Measurements from ENCODE around the gene SERINC4. TPM values are rescaled to one million over a fixed set of nuclear protein-coding genes. Genes with fewer than 3 reads are reported as not detected.
"Not testable (repeated sequence)": the region's sequence is repeated elsewhere in the genome, so short reads cannot be mapped to it uniquely, and the experiment has no call there.

SERINC4 gene
- total RNA-seq, 2 experiments from 2014 or later = 0.15 to 0.18 TPM

DNA sequence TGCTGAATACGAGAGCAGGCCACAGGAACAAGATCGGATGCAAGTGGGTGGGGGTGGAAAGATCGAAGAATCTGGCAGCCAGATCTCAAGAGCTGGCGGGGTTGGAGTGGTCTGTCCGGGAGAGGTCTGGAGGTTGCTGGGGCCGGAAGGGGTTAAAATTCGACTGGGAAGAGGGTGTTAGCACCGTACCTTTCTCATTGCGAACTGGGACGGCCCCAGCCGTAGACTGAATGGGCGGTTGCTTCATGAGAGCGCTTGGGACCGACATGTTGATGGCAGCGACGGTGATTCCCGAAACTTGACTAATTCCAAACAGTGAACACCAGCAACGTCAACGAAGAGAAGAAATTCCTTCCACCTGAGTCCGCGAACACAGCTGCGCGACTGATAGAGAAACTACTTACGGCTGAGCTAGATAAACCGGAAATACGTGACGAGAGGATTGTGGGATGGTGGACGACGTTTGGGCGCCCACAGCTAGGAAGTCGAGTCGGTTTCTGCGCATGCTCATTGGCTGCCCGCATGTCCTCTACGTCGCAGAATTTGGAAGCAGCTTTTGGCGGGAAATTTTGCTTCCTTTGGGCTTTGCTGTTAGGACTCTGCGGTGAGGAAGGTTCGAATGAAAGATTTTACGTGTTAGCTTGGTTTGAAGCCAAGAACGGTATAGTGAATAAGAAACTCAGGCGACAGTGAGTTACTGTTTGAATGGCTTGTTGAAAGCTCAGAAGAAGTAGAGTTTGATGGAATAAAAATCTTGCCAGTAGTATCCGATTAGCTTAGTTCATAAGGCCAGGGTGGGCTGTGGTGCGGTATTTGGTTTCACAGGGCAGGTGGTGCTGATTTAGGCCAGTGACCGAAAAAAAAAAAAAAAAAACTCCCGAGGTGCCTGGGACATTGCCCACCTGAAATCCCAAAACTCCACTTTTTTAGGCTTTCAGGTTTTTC, 24.6 kb upstream of the SERINC4 start, which contains the start of gene MFAP1:
MFAP1 (minus strand) TSS at position 389 of the 945 bp plus-strand sequence; CDS start at position 268, 121 bp downstream.
- H3K36me3 Mint-ChIP-seq (ENCODE audit: low read depth) = peaks cover 37% of the 10 kb centered on the region
- ChIA-PET POLR2A (interaction anchor here (0.6 to 10.8 kb wide), 14 partner anchors 8 to 78 kb away, joined by 3 to 163 read pairs (median 6); partner anchors contain the start of genes ELL3, HYPK, PDIA3 and SERF2), CTCF (interaction anchor here (0.6 to 1.5 kb wide), 7 partner anchors 8 to 82 kb away, joined by 3 to 6 read pairs (median 4); partner anchors contain the start of genes ELL3, HYPK and SERINC4)
- H3K9me3 Mint-ChIP-seq = peaks cover 3% of the 10 kb centered on the region
- peak within 1 kb of the TSS; percentile 93 for H3K27ac Mint-ChIP-seq
- DNase-seq = peak; percentile 93
- H3K4me1 Mint-ChIP-seq = peaks cover 71% of the 10 kb centered on the region
- peak within 1 kb of the TSS; percentile 98 for H3K4me3 Mint-ChIP-seq
- no peaks in the 10 kb centered on the region for H3K27me3 Mint-ChIP-seq

DNA sequence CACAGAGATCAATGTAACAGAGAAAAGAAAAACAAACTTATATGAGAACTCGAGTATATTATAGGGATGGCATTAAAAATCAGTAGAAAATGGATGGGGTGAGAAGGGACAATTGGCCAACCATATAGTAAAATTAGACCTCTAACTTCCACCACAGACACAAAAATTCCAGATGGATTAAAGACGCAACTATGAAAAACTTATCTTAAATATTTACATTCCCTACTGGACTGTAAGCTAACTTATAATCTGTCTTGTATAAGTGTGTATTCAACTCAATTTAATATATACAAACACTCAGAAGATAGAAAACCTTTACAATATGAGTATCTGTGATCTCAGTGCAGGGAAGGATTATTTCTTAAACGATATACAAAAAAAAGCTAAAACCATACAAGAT, 21.5 kb upstream of the SERINC4 start:
- no peaks in the 10 kb centered on the region for H3K27me3 Mint-ChIP-seq
- ChIA-PET CTCF (interaction anchor here (1.2 kb wide), 1 partner anchor 11 kb away, joined by 3 read pairs; no protein-coding TSS in a partner anchor), POLR2A (interaction anchor here (1.4 to 10.8 kb wide), 5 partner anchors 11 to 29 kb away, joined by 4 to 163 read pairs (median 8); partner anchors contain the start of genes HYPK and SERINC4)
- peak overlapping the region; percentile 34 for H3K4me3 Mint-ChIP-seq
- H3K36me3 Mint-ChIP-seq (ENCODE audit: low read depth) = peaks cover 32% of the 10 kb centered on the region
- no peak for DNase-seq
- H3K9me3 Mint-ChIP-seq = peaks cover 3% of the 10 kb centered on the region
- peak overlapping the region; percentile 13 for H3K27ac Mint-ChIP-seq
- H3K4me1 Mint-ChIP-seq = peaks cover 65% of the 10 kb centered on the region

DNA sequence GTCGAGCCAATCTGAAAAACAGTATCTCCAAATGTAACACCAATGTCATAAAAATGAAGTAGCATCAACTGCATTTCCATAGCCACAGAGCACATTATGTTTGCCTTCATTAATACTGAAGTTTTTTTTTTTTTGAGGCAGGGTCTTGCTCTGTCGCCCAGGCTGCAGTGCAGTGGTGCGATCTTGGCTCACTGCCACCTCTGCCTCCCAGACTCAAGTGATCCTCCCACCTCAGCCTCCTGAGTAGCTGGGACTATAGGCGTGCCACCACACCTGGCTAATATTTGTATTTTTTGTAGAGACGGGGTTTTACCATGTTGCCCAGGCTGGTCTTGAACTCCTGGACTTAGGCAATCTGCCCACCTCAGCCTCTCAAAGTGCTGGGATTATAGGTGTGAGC, 15.0 kb upstream of the SERINC4 start:
- H3K4me3 Mint-ChIP-seq, H3K27me3 Mint-ChIP-seq, DNase-seq, H3K9me3 Mint-ChIP-seq, H3K27ac Mint-ChIP-seq, CTCF ChIA-PET: not testable (repeated sequence)
- Mint-ChIP-seq H3K36me3 (ENCODE audit: low read depth) (peaks cover 59% of the 10 kb centered on the region), H3K4me1 (peaks cover 22% of the 10 kb centered on the region)
- POLR2A ChIA-PET = interaction anchor here (1.0 to 2.2 kb wide), 3 partner anchors 9 to 16 kb away, joined by 3 to 10 read pairs (median 4); partner anchors contain the start of genes HYPK, MFAP1 and SERINC4

DNA sequence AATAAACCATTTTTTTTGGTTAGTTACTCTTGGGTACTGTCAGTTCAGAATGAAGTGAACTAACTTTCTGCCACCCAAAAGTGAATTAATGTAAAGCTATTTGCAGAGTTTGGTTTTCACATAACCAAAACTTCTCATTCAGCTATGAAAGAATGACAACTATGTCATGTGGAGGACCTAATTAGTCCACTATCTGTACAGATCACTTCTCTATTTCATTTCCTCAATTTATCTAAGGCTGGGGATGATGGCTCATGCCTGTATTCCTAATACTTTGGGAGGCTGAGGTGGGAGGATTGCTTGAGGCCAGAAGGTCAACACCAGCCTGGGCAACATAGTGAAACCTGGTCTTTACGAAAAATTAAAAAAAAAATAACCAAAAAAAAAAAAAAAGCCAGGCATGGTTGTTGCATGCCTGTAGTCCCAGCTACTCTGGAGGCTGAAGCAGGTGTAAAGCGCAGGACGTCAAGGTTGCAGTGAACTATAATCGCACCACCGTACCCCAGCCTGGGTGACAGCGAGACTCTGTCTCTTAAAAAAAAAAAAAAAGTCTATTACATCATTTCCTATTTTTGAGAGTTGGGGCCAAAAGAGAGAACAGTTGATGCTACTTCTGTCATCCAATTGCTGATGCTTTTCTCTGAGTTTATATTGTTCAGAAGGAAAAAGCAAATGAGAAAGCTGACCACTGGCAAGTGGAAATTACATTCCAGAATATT, 9.1 kb upstream of the SERINC4 start:
- ChIA-PET POLR2A (interaction anchor here (1.0 to 2.4 kb wide), 5 partner anchors 8 to 32 kb away, joined by 3 to 12 read pairs (median 7); partner anchors contain the start of genes ELL3, HYPK, MFAP1 and SERF2), CTCF (interaction anchor here (0.7 to 1.1 kb wide), 2 partner anchors 41 to 52 kb away, joined by 3 read pairs; no protein-coding TSS in a partner anchor)
- H3K27me3 Mint-ChIP-seq = no peaks in the 10 kb centered on the region
- peaks cover 79% of the 10 kb centered on the region for H3K36me3 Mint-ChIP-seq (ENCODE audit: low read depth)
- H3K4me3 Mint-ChIP-seq = no peak overlapping the region
- H3K9me3 Mint-ChIP-seq = no peaks in the 10 kb centered on the region
- peaks cover 12% of the 10 kb centered on the region for H3K4me1 Mint-ChIP-seq
- no peak for DNase-seq
- H3K27ac Mint-ChIP-seq = peak overlapping the region; percentile 26

DNA sequence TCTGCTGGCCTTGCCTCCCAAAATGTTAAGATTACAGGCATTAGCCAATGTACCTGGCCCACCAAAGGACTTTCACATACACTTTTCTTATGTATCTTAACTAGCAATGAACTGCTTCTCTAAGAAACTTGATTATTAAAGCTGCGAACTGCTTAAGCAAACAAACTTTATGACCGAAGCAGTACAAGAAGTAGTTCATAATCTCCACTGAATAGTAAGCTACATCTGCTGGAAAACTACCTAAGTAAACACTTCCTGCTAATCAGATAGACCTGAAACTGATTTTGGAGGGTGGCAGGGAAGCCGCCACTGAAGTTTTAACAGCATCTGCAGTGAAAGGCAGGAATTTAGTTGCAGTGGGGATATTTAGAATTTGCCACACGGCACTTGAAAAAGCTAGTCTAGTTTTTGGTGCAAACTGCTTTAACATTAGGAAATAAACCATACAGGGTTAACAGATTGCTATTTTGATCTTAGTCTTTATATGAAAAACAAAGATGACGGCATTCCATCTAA, 8.5 kb upstream of the SERINC4 start:
- H3K4me1 Mint-ChIP-seq = peaks cover 12% of the 10 kb centered on the region
- ChIA-PET CTCF (no interaction called here), POLR2A (interaction anchor here (1.0 to 2.4 kb wide), 4 partner anchors 8 to 32 kb away, joined by 3 to 12 read pairs (median 8); partner anchors contain the start of genes ELL3, HYPK and SERF2)
- H3K4me3 Mint-ChIP-seq = no peak overlapping the region
- H3K9me3 Mint-ChIP-seq = no peaks in the 10 kb centered on the region
- no peaks in the 10 kb centered on the region for H3K27me3 Mint-ChIP-seq
- no peak for DNase-seq
- peak overlapping the region; percentile 26 for H3K27ac Mint-ChIP-seq
- H3K36me3 Mint-ChIP-seq (ENCODE audit: low read depth) = peaks cover 76% of the 10 kb centered on the region

- H3K27me3 Mint-ChIP-seq, H3K9me3 Mint-ChIP-seq, H3K27ac Mint-ChIP-seq, DNase-seq, H3K4me3 Mint-ChIP-seq, CTCF ChIA-PET: not testable (repeated sequence)
- peaks cover 72% of the 10 kb centered on the region for H3K36me3 Mint-ChIP-seq (ENCODE audit: low read depth)
- POLR2A ChIA-PET = interaction anchor here (0.9 to 12.2 kb wide), 4 partner anchors 10 to 29 kb away, joined by 3 to 163 read pairs (median 26); partner anchors contain the start of genes MFAP1, SERF2 and WDR76
- H3K4me1 Mint-ChIP-seq = peaks cover 37% of the 10 kb centered on the region
Observed at GRCh38 chr15:43802676-43803075, 2.7 kb upstream of the SERINC4 start.

GRCh38 chr15:43800286-43801141, 494 bp upstream of the SERINC4 start, which contains the start of gene HYPK:
Gene HYPK (plus strand): TSS chr15:43800599. CDS start chr15:43800623, 24 bp downstream.
- POLR2A ChIA-PET = interaction anchor here (0.7 to 12.2 kb wide), 18 partner anchors 9 to 936 kb away, joined by 3 to 163 read pairs (median 4); partner anchors contain the start of genes ELL3, MFAP1, PDIA3 and SERF2
- peak within 1 kb of the TSS; percentile 93 for H3K27ac Mint-ChIP-seq
- H3K9me3 Mint-ChIP-seq = no peaks in the 10 kb centered on the region
- DNase-seq = peak; percentile 94
- H3K4me3 Mint-ChIP-seq = peak within 1 kb of the TSS; percentile 100
- peaks cover 47% of the 10 kb centered on the region for H3K4me1 Mint-ChIP-seq
- no peaks in the 10 kb centered on the region for H3K27me3 Mint-ChIP-seq
- peaks cover 71% of the 10 kb centered on the region for H3K36me3 Mint-ChIP-seq (ENCODE audit: low read depth)
- CTCF ChIA-PET = interaction anchor here (0.7 to 2.9 kb wide), 6 partner anchors 12 to 290 kb away, joined by 3 to 9 read pairs (median 4); partner anchors contain the start of genes ELL3 and MFAP1

DNA sequence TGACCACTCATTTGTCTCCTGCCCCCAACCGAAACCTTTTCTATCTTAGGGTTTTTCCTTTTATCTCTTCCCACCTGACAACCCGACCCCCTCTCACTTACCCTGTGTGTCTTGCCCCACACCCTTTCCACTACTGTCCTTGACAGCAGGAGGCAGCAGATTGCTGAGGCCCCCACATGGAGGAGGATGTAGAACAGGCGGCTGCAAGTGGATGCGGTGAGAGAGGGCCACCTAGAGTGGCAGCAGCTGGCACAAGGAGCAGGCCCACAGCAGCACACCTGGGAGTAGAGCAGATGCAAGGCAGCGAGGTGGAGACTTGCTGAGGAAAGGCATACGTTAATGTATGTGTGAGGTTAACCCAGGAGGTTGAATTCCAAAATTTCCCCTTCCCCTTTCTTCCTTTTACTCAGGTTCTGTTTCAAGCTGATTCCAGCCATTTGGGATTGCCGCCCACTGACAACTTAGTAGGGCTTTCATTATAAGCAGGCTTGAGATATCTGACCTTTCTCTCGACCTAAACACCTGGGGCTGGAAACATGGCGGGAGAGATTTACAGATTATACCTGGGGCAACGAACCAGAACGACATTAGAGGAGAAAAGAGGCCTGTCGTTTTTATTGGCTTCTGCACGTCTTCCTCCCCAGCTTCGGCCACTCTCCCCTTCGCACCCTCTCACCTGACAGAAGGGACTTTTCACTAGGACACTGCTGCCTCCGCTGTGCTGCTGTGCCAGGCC, 643 bp downstream of the SERINC4 start:
- DNase-seq = no peak
- ChIA-PET CTCF (interaction anchor here (2.9 kb wide), 1 partner anchor 23 kb away, joined by 9 read pairs; the partner anchor contains the start of gene ELL3), POLR2A (interaction anchor here (0.8 to 12.2 kb wide), 7 partner anchors 8 to 53 kb away, joined by 3 to 163 read pairs (median 18); partner anchors contain the start of genes ELL3, MFAP1, PDIA3 and SERF2)
- Mint-ChIP-seq H3K9me3 (no peaks in the 10 kb centered on the region), H3K27me3 (no peaks in the 10 kb centered on the region), H3K4me1 (peaks cover 57% of the 10 kb centered on the region), H3K27ac (peak overlapping the region; percentile 93), H3K4me3 (peak overlapping the region; percentile 13), H3K36me3 (ENCODE audit: low read depth) (peaks cover 71% of the 10 kb centered on the region)

DNA sequence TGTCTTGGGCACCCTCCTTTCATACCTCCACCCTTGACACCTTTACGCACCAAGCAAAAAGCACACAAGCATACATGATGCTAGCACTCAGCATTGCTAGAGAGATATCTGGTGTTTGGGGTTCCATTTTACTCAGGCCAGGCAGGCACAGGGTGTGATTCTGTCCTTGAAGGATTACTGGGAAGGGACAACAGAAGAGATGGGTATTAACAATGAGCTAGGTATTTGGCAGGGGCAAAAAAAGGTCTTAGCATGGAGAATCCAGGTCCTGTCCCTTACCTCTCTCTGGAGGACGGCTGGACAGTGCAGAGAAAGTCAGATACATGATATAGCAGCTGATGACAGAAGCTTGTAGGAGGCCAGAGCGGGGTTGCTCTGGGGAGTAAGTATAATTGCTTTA, 3.5 kb downstream of the SERINC4 start:
- Mint-ChIP-seq H3K9me3 (no peaks in the 10 kb centered on the region), H3K4me1 (peaks cover 70% of the 10 kb centered on the region), H3K27me3 (no peaks in the 10 kb centered on the region), H3K36me3 (ENCODE audit: low read depth) (peaks cover 86% of the 10 kb centered on the region), H3K4me3 (no peak overlapping the region), H3K27ac (no peak overlapping the region)
- no peak for DNase-seq
- CTCF ChIA-PET = interaction anchor here (0.6 to 1.7 kb wide), 2 partner anchors 20 to 26 kb away, joined by 4 to 5 read pairs; no protein-coding TSS in a partner anchor
- POLR2A ChIA-PET = interaction anchor here (1.1 to 12.2 kb wide), 3 partner anchors 22 to 51 kb away, joined by 3 to 163 read pairs (median 6); partner anchors contain the start of genes MFAP1, PDIA3 and WDR76

GRCh38 chr15:43795997-43796396, 4.0 kb downstream of the SERINC4 start:
- DNase-seq = no peak
- no peaks in the 10 kb centered on the region for H3K9me3 Mint-ChIP-seq
- no peak overlapping the region for H3K27ac Mint-ChIP-seq
- peaks cover 67% of the 10 kb centered on the region for H3K4me1 Mint-ChIP-seq
- CTCF ChIA-PET = interaction anchor here (1.7 kb wide), 1 partner anchor 26 kb away, joined by 5 read pairs; no protein-coding TSS in a partner anchor
- POLR2A ChIA-PET = interaction anchor here (1.1 to 12.2 kb wide), 4 partner anchors 21 to 50 kb away, joined by 3 to 163 read pairs (median 5); partner anchors contain the start of genes MFAP1, PDIA3 and WDR76
- H3K27me3 Mint-ChIP-seq = no peaks in the 10 kb centered on the region
- no peak overlapping the region for H3K4me3 Mint-ChIP-seq
- H3K36me3 Mint-ChIP-seq (ENCODE audit: low read depth) = peaks cover 80% of the 10 kb centered on the region

All from activated CD4-positive, alpha-beta memory T cell treated with anti-CD3 and anti-CD28 coated beads, Interleukin-2, amount 10 ng/mL, durations not matched to agents 7 days and 5 days (primary cell).